GM12891 (cell line): Measurements from ENCODE around the gene LYPD5.

Experiments used
- POLR2A ChIP-seq: IDR thresholded peaks from 2 replicates; pipeline ENCODE4 v1.6.1; 2011; ENCODE audit warnings: low read depth, low read length, control low read depth
- TAF1 ChIP-seq: IDR thresholded peaks from 2 replicates; pipeline ENCODE4 v1.6.1; 2011; ENCODE audit warnings: low read depth, low read length, control low read depth

- TF ChIP-seq TAF1 (no peak), POLR2A (no peak)
Measured at GRCh38 chr19:43784981-43785808, 17.1 kb downstream of the LYPD5 start.
